ENCODE measurements around the gene CYTH2. TPM values are rescaled to one million over a fixed set of nuclear protein-coding genes. Genes with fewer than 3 reads are reported as not detected.
A peak's percentile ranks its signal among the peaks of the same experiment; 100 is the strongest.

The CYTH2 gene
- total RNA-seq, 2 experiments from 2014 or later, result 44.0 to 53.2 TPM

GRCh38 chr19:48444936-48445200 is 24.3 kb upstream of the CYTH2 start:
- DNase-seq (ENCODE audit: low spot score), result no peak
- Histone ChIP-seq H3K4me2 (ENCODE audit: low read length) (peak overlapping the region; percentile 82), H3K4me1 (ENCODE audit: insufficient read depth, low read length, poor library complexity, severe bottlenecking) (peaks cover 26% of the 10 kb centered on the region), H2AFZ (ENCODE audit: low read length) (peak overlapping the region; percentile 86), H3K4me3 (ENCODE audit: low read depth, low read length, poor library complexity, severe bottlenecking) (peak overlapping the region; percentile 97), H3K36me3 (ENCODE audit: insufficient read depth, low read length) (peaks cover 28% of the 10 kb centered on the region), H4K20me1 (ENCODE audit: insufficient read depth, low read length) (no peaks in the 10 kb centered on the region), H3K9me3 (ENCODE audit: low read length) (no peaks in the 10 kb centered on the region), H3K27ac (ENCODE audit: low read depth, low read length, poor library complexity, severe bottlenecking) (peak overlapping the region; percentile 70), H3K9me2 (ENCODE audit: insufficient read depth, low read length) (no peaks in the 10 kb centered on the region), H3K79me2 (ENCODE audit: insufficient read depth, low read depth, low read length) (peaks cover 29% of the 10 kb centered on the region)
- BruUV-seq (replicated peaks), result no TSS peak
- ChIA-PET CTCF (ENCODE audit: unreplicated experiment) (no interaction called here), POLR2A (interaction anchor here (0.5 to 1.0 kb wide), 2 partner anchors 12 to 108 kb away, joined by 3 to 4 read pairs; no protein-coding TSS in a partner anchor)
- intact Hi-C loops (cut with micrococcal nuclease; ENCODE audit: unreplicated experiment), result loop anchor here (1.0 to 5.0 kb wide), 3 partner anchors 24 to 58 kb away; partner anchors contain the start of genes CYTH2, GRIN2D and KDELR1
- TF ChIP-seq CTCF (conservative IDR thresholded peaks at IDR 0.05; ENCODE audit: low read length), result no peak
- TF ChIP-seq EZH2phosphoT487 (IDR thresholded peaks at IDR 0.05; ENCODE audit: borderline replicate concordance, low read depth, low read length), result no peak

GRCh38 chr19:48445256-48445605 is 23.9 kb upstream of the CYTH2 start:
- ChIA-PET CTCF (ENCODE audit: unreplicated experiment) (no interaction called here), POLR2A (interaction anchor here (0.5 to 1.0 kb wide), 2 partner anchors 12 to 108 kb away, joined by 3 to 4 read pairs; no protein-coding TSS in a partner anchor)
- Histone ChIP-seq H3K9me2 (ENCODE audit: insufficient read depth, low read length) (no peaks in the 10 kb centered on the region), H3K4me3 (ENCODE audit: low read depth, low read length, poor library complexity, severe bottlenecking) (peak overlapping the region; percentile 97), H3K36me3 (ENCODE audit: insufficient read depth, low read length) (peaks cover 32% of the 10 kb centered on the region), H3K9me3 (ENCODE audit: low read length) (no peaks in the 10 kb centered on the region), H3K4me2 (ENCODE audit: low read length) (peak overlapping the region; percentile 82), H3K79me2 (ENCODE audit: insufficient read depth, low read depth, low read length) (peaks cover 29% of the 10 kb centered on the region), H4K20me1 (ENCODE audit: insufficient read depth, low read length) (no peaks in the 10 kb centered on the region), H3K27ac (ENCODE audit: low read depth, low read length, poor library complexity, severe bottlenecking) (peak overlapping the region; percentile 70), H2AFZ (ENCODE audit: low read length) (peak overlapping the region; percentile 86), H3K4me1 (ENCODE audit: insufficient read depth, low read length, poor library complexity, severe bottlenecking) (peaks cover 26% of the 10 kb centered on the region)
- BruUV-seq (replicated peaks), result no TSS peak
- intact Hi-C loops (cut with micrococcal nuclease; ENCODE audit: unreplicated experiment), result loop anchor here (1.0 to 5.0 kb wide), 3 partner anchors 24 to 58 kb away; partner anchors contain the start of genes CYTH2, GRIN2D and KDELR1
- DNase-seq (ENCODE audit: low spot score), result no peak
- TF ChIP-seq EZH2phosphoT487 (IDR thresholded peaks at IDR 0.05; ENCODE audit: borderline replicate concordance, low read depth, low read length) (no peak), CTCF (conservative IDR thresholded peaks at IDR 0.05; ENCODE audit: low read length) (peak; percentile 74)

- POLR2A ChIA-PET, result interaction anchor here (1.0 kb wide), 1 partner anchor 13 kb away, joined by 4 read pairs; no protein-coding TSS in a partner anchor
- CTCF ChIA-PET (ENCODE audit: unreplicated experiment), result no interaction called here
- TF ChIP-seq EZH2phosphoT487 (IDR thresholded peaks at IDR 0.05; ENCODE audit: borderline replicate concordance, low read depth, low read length), result no peak
- peak; percentile 50 for TF ChIP-seq CTCF (conservative IDR thresholded peaks at IDR 0.05; ENCODE audit: low read length)
- no peaks in the 10 kb centered on the region for H3K9me2 ChIP-seq (ENCODE audit: insufficient read depth, low read length)
- H3K9me3 ChIP-seq (ENCODE audit: low read length), result no peaks in the 10 kb centered on the region
- H3K4me2 ChIP-seq (ENCODE audit: low read length), result peak within 1 kb of the TSS; percentile 82
- peak within 1 kb of the TSS; percentile 70 for H3K27ac ChIP-seq (ENCODE audit: low read depth, low read length, poor library complexity, severe bottlenecking)
- H4K20me1 ChIP-seq (ENCODE audit: insufficient read depth, low read length), result no peaks in the 10 kb centered on the region
- intact Hi-C loops (cut with micrococcal nuclease; ENCODE audit: unreplicated experiment), result loop anchor here (1.0 to 5.0 kb wide), 3 partner anchors 23 to 57 kb away; partner anchors contain the start of genes CYTH2, GRIN2D and KDELR1
- H2AFZ ChIP-seq (ENCODE audit: low read length), result peak within 1 kb of the TSS; percentile 86
- H3K4me3 ChIP-seq (ENCODE audit: low read depth, low read length, poor library complexity, severe bottlenecking), result peak within 1 kb of the TSS; percentile 97
- H3K79me2 ChIP-seq (ENCODE audit: insufficient read depth, low read depth, low read length), result peaks cover 29% of the 10 kb centered on the region
- peaks cover 26% of the 10 kb centered on the region for H3K4me1 ChIP-seq (ENCODE audit: insufficient read depth, low read length, poor library complexity, severe bottlenecking)
- H3K36me3 ChIP-seq (ENCODE audit: insufficient read depth, low read length), result peaks cover 38% of the 10 kb centered on the region
- peak; percentile 95 for DNase-seq (ENCODE audit: low spot score)
- BruUV-seq (replicated peaks), result TSS peak; percentile 80
Observed at GRCh38 chr19:48445606-48446481, 23.3 kb upstream of the CYTH2 start, which contains the start of gene GRWD1. Gene GRWD1, plus strand, starts transcription at chr19:48445983. Its CDS starts 23 bp downstream, at chr19:48446006.
